Fibroblast of the conjunctiva (primary cell): ENCODE measurements around the gene AKR1A1.

Experiments
- DNase-seq: peaks from one replicate; pipeline ENCODE4 v3.0.0-alpha.2; 2010; ENCODE audit warnings: low read depth

The AKR1A1 gene

DNA sequence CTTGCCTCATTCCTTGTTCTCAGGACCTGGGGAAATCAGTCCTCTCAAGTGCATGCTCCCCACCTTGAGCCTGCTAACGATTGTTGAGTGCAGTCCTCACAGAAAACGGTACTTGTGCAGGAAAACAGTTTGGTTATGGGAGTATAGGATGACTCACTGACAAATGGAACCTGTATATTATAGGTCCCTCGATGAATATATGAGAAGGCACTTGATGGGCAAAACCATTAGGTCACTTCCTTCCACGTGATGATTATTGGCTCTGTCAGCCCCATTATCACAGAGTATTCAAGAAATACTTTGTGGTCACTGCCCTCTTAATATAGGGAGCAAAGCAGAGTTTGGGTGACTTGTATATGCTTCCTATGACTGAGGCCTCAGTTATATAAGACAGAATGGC, 67.0 kb downstream of the AKR1A1 start:
- DNase-seq, result no peak

DNA sequence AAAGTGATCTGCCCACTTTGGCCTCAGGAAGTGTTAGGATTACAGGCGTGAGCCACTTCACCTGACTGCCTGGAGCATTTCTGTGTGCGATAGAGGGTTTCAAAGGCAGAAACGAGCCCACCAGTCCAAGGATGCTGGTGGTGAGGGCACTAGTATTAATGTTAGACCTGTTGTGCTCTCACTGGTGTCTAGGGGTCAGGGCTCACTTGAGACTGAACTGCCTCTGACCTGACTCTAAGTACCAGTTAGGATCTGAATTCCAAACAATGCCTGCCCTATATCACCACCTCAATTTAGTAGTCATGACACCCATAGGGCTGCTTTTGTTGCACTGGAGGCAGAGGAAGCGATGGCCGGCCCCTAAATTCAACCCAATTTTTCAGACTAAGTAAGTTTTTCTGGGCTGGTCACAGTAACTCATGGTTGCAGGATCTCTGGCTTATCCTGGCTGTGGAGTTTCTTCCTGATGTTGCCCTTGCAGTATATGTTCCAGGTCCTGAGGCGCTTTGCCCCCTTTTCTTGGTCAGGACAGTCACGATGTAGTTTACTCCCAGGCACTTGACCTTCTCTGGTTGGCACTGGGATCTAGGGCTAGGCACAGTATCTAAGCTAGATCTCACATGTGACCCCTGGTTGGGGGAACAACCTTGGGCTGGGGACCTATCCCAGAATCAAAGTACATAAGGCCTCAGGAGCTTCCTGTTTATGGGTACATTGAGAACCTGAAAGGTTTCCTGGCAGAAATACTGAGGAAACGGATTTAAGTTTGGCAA, 68.7 kb downstream of the AKR1A1 start:
- DNase-seq, result no peak
